Measurements from ENCODE around the gene JPT2.

DNA sequence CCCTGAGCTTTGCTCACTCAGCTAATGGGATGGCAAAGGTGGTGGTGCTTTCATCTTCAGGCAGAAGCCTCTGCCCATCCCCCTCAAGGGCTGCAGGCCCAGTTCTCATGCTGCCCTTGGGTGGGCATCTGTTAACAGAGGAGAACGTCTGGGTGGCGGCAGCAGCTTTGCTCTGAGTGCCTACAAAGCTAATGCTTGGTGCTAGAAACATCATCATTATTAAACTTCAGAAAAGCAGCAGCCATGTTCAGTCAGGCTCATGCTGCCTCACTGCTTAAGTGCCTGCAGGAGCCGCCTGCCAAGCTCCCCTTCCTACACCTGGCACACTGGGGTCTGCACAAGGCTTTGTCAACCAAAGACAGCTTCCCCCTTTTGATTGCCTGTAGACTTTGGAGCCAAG is 22.2 kb downstream of the JPT2 start:
- TF ChIP-seq CTCF (IDR thresholded peaks at IDR 0.05), result no peak
- TF ChIP-seq REST (IDR thresholded peaks at IDR 0.05), result no peak
- no peak for TF ChIP-seq RCOR1 (IDR thresholded peaks at IDR 0.05; ENCODE audit: low read depth, low read length)
- TF ChIP-seq SMC3 (IDR thresholded peaks at IDR 0.05), result no peak
- TF ChIP-seq KDM1A (IDR thresholded peaks at IDR 0.05; ENCODE audit: low read depth), result no peak
- no peak for TF ChIP-seq POLR2AphosphoS2 (conservative IDR thresholded peaks at IDR 0.05; ENCODE audit: low read length)
- TF ChIP-seq NR3C1 (IDR thresholded peaks at IDR 0.05), result no peak
- no peak for TF ChIP-seq EHMT2 (IDR thresholded peaks at IDR 0.05; ENCODE audit: low read depth)
- TF ChIP-seq, protein P1, sequence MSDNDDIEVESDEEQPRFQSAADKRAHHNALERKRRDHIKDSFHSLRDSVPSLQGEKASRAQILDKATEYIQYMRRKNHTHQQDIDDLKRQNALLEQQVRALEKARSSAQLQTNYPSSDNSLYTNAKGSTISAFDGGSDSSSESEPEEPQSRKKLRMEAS (IDR thresholded peaks at IDR 0.05), result no peak
- no peak for TF ChIP-seq PBX3 (IDR thresholded peaks at IDR 0.05)
- TF ChIP-seq JUN (IDR thresholded peaks at IDR 0.05), result no peak
- TF ChIP-seq, protein P2, sequence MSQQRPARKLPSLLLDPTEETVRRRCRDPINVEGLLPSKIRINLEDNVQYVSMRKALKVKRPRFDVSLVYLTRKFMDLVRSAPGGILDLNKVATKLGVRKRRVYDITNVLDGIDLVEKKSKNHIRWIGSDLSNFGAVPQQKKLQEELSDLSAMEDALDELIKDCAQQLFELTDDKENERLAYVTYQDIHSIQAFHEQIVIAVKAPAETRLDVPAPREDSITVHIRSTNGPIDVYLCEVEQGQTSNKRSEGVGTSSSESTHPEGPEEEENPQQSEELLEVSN (IDR thresholded peaks at IDR 0.05; ENCODE audit: borderline replicate concordance, low read depth), result no peak
- TF ChIP-seq RAD21 (conservative IDR thresholded peaks at IDR 0.05 in 1 of 2, IDR thresholded peaks at IDR 0.05 in 1 of 2), result no peak
- no peak for TF ChIP-seq POLR2A (IDR thresholded peaks at IDR 0.05; ENCODE audit: low read length)
